Suprapubic skin (tissue), 4 donors: ENCODE measurements around the gene BPI. TPM values are rescaled to one million over a fixed set of nuclear protein-coding genes. Genes with fewer than 3 reads are reported as not detected.

Source experiments
- DNase-seq, 2 donors: peaks; one replicate each; pipeline ENCODE4 v3.0.0-alpha.2; 2019; ENCODE audit warnings: low spot score in 2 of 2
- H3K27ac ChIP-seq: fragments of 200-600 bp; sonication (generic); one replicate; pipeline ENCODE4 v1.5.1; 2019
- H3K27me3 ChIP-seq: fragments of 200-600 bp; sonication (generic); one replicate; pipeline ENCODE4 v1.5.1; 2019
- H3K36me3 ChIP-seq: fragments of 200-600 bp; sonication (generic); one replicate; pipeline ENCODE4 v1.5.1; 2019
- H3K4me1 ChIP-seq: fragments of 200-600 bp; sonication (generic); one replicate; pipeline ENCODE4 v1.5.1; 2019
- H3K4me3 ChIP-seq: fragments of 200-600 bp; sonication (generic); one replicate; pipeline ENCODE4 v1.5.1; 2019; ENCODE audit warnings: mild to moderate bottlenecking
- H3K9me3 ChIP-seq: fragments of 200-600 bp; sonication (generic); one replicate; pipeline ENCODE4 v1.5.1; 2019
- CTCF ChIP-seq, 2 donors: fragments of 200-600 bp in 1 of 2; fragments of 450-650 bp in 1 of 2; sonication (generic) in 1 of 2; IDR thresholded peaks; one replicate each; pipeline ENCODE4 v1.5.1; 2016 to 2019; ENCODE audit warnings: antibody characterized with exemption in 2 of 2, mild to moderate bottlenecking in 1 of 2, moderate library complexity in 1 of 2
- EP300 ChIP-seq: sonication (generic); formaldehyde crosslinking; IDR thresholded peaks from one replicate; pipeline ENCODE4 v1.6.1; 2017; ENCODE audit warnings: antibody characterized with exemption
- POLR2A ChIP-seq, 2 donors: fragments of 450-650 bp; IDR thresholded peaks; one replicate each; pipeline ENCODE4 v1.6.1; 2017; ENCODE audit warnings: antibody characterized with exemption in 2 of 2, mild to moderate bottlenecking in 2 of 2, moderate library complexity in 2 of 2
- POLR2AphosphoS5 ChIP-seq, 3 donors: sonication (generic); formaldehyde crosslinking; IDR thresholded peaks; one replicate each; pipeline ENCODE4 v1.6.1; 2017; ENCODE audit warnings: antibody characterized with exemption in 3 of 3
- WGBS: methylation state at CpG from one replicate; pipeline ENCODE4 v1.1.5; 2018; 5-methylcytosine and 5-hydroxymethylcytosine counted together
- total RNA-seq, 4 donors: library from RNA; depleted of rRNA; stranded (reverse); fragments of >200 nt; gene quantifications; one replicate each; pipeline ENCODE4 v1.1.0, GENCODE V29; 2016

BPI gene
- total RNA-seq, 4 donors from 2014 or later = not detected

GRCh38 chr20:38355161-38356012, 51.4 kb downstream of the BPI start:
- Histone ChIP-seq H3K27ac (no peak overlapping the region), H3K9me3 (no peaks in the 10 kb centered on the region), H3K27me3 (no peaks in the 10 kb centered on the region), H3K36me3 (no peaks in the 10 kb centered on the region), H3K4me3 (no peak overlapping the region), H3K4me1 (no peaks in the 10 kb centered on the region)
- WGBS = 74% methylated on average over 17 of the region's 18 CpGs
- DNase-seq = no peak
- TF ChIP-seq EP300 (no peak), CTCF (IDR thresholded peaks at IDR 0.05) (no peak), POLR2AphosphoS5 (IDR thresholded peaks at IDR 0.05) (no peak), POLR2A (IDR thresholded peaks at IDR 0.05) (no peak)

- Histone ChIP-seq H3K4me1 (no peaks in the 10 kb centered on the region), H3K27ac (no peak overlapping the region), H3K9me3 (no peaks in the 10 kb centered on the region), H3K4me3 (no peak overlapping the region), H3K36me3 (no peaks in the 10 kb centered on the region), H3K27me3 (no peaks in the 10 kb centered on the region)
- TF ChIP-seq EP300 (no peak), POLR2A (IDR thresholded peaks at IDR 0.05) (no peak), POLR2AphosphoS5 (IDR thresholded peaks at IDR 0.05) (no peak), CTCF (IDR thresholded peaks at IDR 0.05) (no peak)
- no peak for DNase-seq
- 77% methylated on average over 7 of the region's 7 CpGs for WGBS
Measured at GRCh38 chr20:38357653-38358207, 53.8 kb downstream of the BPI start.

GRCh38 chr20:38358556-38358955, 54.6 kb downstream of the BPI start:
- WGBS = 85% methylated on average over 7 of the region's 7 CpGs

GRCh38 chr20:38363004-38363747, 59.2 kb downstream of the BPI start:
- DNase-seq = no peak
- no peaks in the 10 kb centered on the region for H3K36me3 ChIP-seq
- TF ChIP-seq CTCF (IDR thresholded peaks at IDR 0.05) (no peak), POLR2A (IDR thresholded peaks at IDR 0.05) (no peak), POLR2AphosphoS5 (IDR thresholded peaks at IDR 0.05) (no peak), EP300 (no peak)
- H3K4me1 ChIP-seq = no peaks in the 10 kb centered on the region
- no peak overlapping the region for H3K27ac ChIP-seq
- 85% methylated on average over 8 of the region's 8 CpGs for WGBS
- no peaks in the 10 kb centered on the region for H3K9me3 ChIP-seq
- H3K27me3 ChIP-seq = no peaks in the 10 kb centered on the region
- no peak overlapping the region for H3K4me3 ChIP-seq

More at GRCh38 chr20:38358556-38358955, 54.6 kb downstream of the BPI start:
- no peak for TF ChIP-seq CTCF (IDR thresholded peaks at IDR 0.05)
- Histone ChIP-seq H3K36me3 (no peaks in the 10 kb centered on the region), H3K27me3 (no peaks in the 10 kb centered on the region), H3K4me1 (no peaks in the 10 kb centered on the region), H3K27ac (no peak overlapping the region), H3K9me3 (no peaks in the 10 kb centered on the region), H3K4me3 (no peak overlapping the region)
- DNase-seq = no peak

GRCh38 chr20:38369389-38369788, 65.4 kb downstream of the BPI start:
- H3K4me1 ChIP-seq = no peaks in the 10 kb centered on the region
- 38% methylated on average over 2 of the region's 2 CpGs for whole genome bisulfite sequencing
- TF ChIP-seq POLR2AphosphoS5 (IDR thresholded peaks at IDR 0.05) (no peak), POLR2A (IDR thresholded peaks at IDR 0.05) (no peak), EP300 (no peak), CTCF (IDR thresholded peaks at IDR 0.05) (no peak)
- H3K27ac ChIP-seq = no peak overlapping the region
- no peaks in the 10 kb centered on the region for H3K9me3 ChIP-seq
- H3K27me3 ChIP-seq = peaks cover 8% of the 10 kb centered on the region
- DNase-seq = no peak
- no peaks in the 10 kb centered on the region for H3K36me3 ChIP-seq
- H3K4me3 ChIP-seq = no peak overlapping the region
